Cardiac muscle cell (in vitro differentiated cells and primary cell): ENCODE results near the gene TEP1. TPM values are rescaled to one million over a fixed set of nuclear protein-coding genes. Genes with fewer than 3 reads are reported as not detected.

Experiments
- DNase-seq, 2 donors: peaks; one replicate each; pipeline versions ENCODE4 v3.0.0 to v3.0.0-alpha.2; 2010 to 2017; ENCODE audit warnings: low read depth in 1 of 2, low spot score in 1 of 2
- H3K27ac ChIP-seq: fragments of 200-600 bp; sonication (generic); 2 replicates; pipeline ENCODE4 v1.5.1; 2016
- H3K27me3 ChIP-seq: fragments of 200-600 bp; sonication (generic); 2 replicates; pipeline ENCODE4 v1.6.0; 2016; ENCODE audit warnings: control low read depth
- H3K36me3 ChIP-seq: fragments of 200-600 bp; sonication (generic); 2 replicates; pipeline ENCODE4 v1.5.1; 2016; ENCODE audit warnings: control low read depth
- H3K4me1 ChIP-seq: fragments of 200-600 bp; sonication (generic); 2 replicates; pipeline ENCODE4 v1.8.1; 2017; ENCODE audit warnings: low read depth, mild to moderate bottlenecking, mixed run types
- H3K4me3 ChIP-seq: fragments of 200-600 bp; sonication (generic); 2 replicates; pipeline ENCODE4 v1.5.1; 2016; ENCODE audit warnings: mild to moderate bottlenecking
- H3K9me3 ChIP-seq: fragments of 200-600 bp; sonication (generic); 2 replicates; pipeline ENCODE4 v1.5.1; 2017; ENCODE audit warnings: low read depth, mild to moderate bottlenecking, control low read depth
- polyA plus RNA-seq: library from polyadenylated mRNA; unstranded; fragments of >200 nt; fragmentation: Nextera tagmentation; extraction: Ambion mirVana; gene quantifications from 2 replicates; pipeline ENCODE4 v1.2.1, GENCODE V29; 2016
- total RNA-seq: library from RNA; depleted of rRNA; stranded (reverse); fragments of >200 nt; gene quantifications from 2 replicates; pipeline ENCODE4 v1.2.3, GENCODE V29; 2016
- TF ChIP-seq, protein P1 (sequence below): IDR thresholded peaks from 2 replicates; pipeline ENCODE4 v1.5.1; 2012; ENCODE audit warnings: low read depth, mild to moderate bottlenecking, low read length

The TEP1 gene
- total and polyA plus RNA-seq, 2 experiments from 2014 or later: 5.1 to 8.5 TPM

DNA sequence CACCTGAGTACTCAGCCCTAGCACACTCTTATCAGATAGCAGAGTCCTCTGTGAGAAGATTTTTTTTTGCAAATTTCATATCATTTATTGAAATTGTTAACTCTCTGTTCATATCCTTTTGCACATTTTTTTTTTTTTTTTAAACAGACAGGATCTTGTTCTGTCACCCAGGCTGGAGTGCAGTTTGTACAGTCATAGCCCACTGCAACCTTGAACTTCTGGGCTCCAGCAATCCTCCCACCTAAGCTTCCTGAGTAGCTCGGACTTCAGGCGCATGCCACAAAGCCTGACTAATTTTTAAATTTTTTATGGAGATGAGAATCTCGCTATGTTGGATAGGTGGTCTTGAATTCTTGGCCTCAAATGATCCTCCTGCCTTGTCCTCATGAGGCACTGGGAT is 65.6 kb downstream of the TEP1 start:
- no peak for DNase-seq
- H3K4me3 ChIP-seq: no peak overlapping the region
- no peaks in the 10 kb centered on the region for H3K27me3 ChIP-seq
- H3K4me1 ChIP-seq: no peaks in the 10 kb centered on the region
- H3K9me3 ChIP-seq: no peaks in the 10 kb centered on the region
- peaks cover 44% of the 10 kb centered on the region for H3K36me3 ChIP-seq
- H3K27ac ChIP-seq: no peak overlapping the region
- TF ChIP-seq, protein P1, sequence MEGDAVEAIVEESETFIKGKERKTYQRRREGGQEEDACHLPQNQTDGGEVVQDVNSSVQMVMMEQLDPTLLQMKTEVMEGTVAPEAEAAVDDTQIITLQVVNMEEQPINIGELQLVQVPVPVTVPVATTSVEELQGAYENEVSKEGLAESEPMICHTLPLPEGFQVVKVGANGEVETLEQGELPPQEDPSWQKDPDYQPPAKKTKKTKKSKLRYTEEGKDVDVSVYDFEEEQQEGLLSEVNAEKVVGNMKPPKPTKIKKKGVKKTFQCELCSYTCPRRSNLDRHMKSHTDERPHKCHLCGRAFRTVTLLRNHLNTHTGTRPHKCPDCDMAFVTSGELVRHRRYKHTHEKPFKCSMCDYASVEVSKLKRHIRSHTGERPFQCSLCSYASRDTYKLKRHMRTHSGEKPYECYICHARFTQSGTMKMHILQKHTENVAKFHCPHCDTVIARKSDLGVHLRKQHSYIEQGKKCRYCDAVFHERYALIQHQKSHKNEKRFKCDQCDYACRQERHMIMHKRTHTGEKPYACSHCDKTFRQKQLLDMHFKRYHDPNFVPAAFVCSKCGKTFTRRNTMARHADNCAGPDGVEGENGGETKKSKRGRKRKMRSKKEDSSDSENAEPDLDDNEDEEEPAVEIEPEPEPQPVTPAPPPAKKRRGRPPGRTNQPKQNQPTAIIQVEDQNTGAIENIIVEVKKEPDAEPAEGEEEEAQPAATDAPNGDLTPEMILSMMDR: no peak

DNA sequence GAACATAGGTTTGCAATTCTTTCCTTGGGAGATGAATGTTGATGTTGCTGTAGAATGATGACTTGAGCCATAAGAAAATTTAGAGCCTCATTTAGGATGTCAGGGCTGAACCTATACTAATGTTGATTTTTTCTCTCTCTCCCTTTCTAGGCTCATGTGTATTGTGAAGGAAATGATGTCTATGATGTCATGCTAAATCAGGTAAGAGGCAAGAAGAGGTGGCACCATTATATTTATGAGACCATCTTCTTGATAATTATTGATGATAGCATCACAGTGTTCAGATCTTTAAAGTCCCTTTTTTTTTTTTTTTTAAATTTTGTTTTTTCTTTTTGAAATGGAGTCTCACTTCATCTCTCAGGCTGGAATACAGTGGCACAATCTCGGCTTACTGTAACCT is 66.6 kb downstream of the TEP1 start:
- TF ChIP-seq, protein P1: no peak
- H3K9me3 ChIP-seq: no peaks in the 10 kb centered on the region
- DNase-seq: no peak
- peaks cover 38% of the 10 kb centered on the region for H3K36me3 ChIP-seq
- H3K4me1 ChIP-seq: no peaks in the 10 kb centered on the region
- H3K4me3 ChIP-seq: no peak overlapping the region
- H3K27me3 ChIP-seq: no peaks in the 10 kb centered on the region
- H3K27ac ChIP-seq: no peak overlapping the region

DNA sequence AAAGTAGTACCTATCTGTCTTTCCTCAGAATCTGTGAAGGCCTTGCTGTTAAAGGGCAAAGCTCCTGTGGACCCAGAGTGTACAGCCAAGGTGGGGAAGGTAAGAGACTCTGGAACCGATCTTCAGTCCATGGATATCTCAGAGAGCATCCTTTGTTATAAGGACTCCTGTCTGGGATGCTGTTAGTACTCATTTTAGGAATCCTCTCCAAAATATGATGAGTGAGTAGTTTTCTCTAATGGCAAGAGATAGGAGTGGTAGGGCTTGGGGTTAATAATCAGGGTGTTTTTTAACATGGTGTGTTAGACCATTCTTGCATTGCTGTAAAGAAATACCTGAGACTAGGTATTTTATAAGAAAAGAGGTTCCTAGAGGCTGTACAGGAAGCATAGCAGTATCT is 67.9 kb downstream of the TEP1 start:
- DNase-seq: no peak
- Histone ChIP-seq H3K9me3 (no peaks in the 10 kb centered on the region), H3K4me3 (no peak overlapping the region), H3K4me1 (no peaks in the 10 kb centered on the region), H3K27me3 (no peaks in the 10 kb centered on the region), H3K36me3 (peaks cover 27% of the 10 kb centered on the region), H3K27ac (no peak overlapping the region)
- TF ChIP-seq, protein P1: no peak

DNA sequence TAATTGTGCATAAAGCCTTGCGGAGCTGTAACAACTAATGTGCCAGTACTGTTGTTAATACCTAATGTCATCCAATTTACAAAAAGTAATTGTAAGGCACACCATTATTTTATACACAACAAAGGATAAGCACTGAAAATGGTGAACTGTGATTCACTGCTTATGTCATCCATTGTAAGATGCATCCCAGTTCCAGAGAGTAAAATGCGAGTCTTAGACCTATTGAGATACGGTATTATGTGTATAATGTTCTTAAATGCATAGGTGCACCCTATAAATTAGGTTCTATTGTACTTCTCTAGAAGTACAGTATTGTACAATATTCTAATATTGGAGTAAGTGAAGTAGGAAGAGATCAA is 69.5 kb downstream of the TEP1 start:
- Histone ChIP-seq H3K4me1 (no peaks in the 10 kb centered on the region), H3K9me3 (no peaks in the 10 kb centered on the region)
- TF ChIP-seq, protein P1: no peak

DNA sequence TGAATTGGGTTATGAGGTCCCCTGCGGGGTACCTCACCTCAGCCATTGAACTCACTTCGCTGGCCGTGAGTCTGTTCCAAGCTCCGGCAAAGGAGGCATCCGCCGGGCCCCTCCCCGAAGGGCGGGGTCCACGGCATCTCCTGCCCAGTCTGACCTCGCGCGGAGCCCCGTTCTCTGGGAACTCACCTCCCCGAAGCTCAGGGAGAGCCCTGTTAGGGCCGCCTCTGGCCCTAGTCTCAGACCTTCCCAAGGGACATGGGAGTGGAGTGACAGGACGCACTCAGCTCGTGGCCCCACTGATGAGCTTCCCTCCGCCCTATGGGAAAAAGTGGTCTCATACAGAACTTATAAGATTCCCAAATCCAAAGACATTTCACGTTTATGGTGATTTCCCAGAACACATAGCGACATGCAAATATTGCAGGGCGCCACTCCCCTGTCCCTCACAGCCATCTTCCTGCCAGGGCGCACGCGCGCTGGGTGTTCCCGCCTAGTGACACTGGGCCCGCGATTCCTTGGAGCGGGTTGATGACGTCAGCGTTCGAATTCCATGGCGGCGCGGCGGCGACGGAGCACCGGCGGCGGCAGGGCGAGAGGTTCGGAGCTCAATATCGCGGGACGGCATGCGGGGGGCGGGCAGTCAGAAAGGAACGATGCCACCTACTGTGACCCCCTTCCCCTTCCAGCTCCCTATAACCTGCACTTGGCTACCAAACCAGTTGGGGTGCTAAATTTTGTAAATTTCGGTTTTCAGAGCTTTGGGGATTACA is 70.0 kb downstream of the TEP1 start, which contains the start of gene PARP2:
Gene PARP2 (plus strand): TSS at position 544 of the 770 bp plus-strand sequence. CDS start 7 bp downstream, at position 551.
- Histone ChIP-seq H3K36me3 (peaks cover 11% of the 10 kb centered on the region), H3K27me3 (no peaks in the 10 kb centered on the region), H3K27ac (peak within 1 kb of the TSS; percentile 99), H3K4me1 (no peaks in the 10 kb centered on the region), H3K4me3 (peak within 1 kb of the TSS; percentile 66), H3K9me3 (no peaks in the 10 kb centered on the region)
- peak; percentile 100 for DNase-seq
- TF ChIP-seq, protein P1: no peak

More for the DNA sequence above, 69.5 kb downstream of the TEP1 start:
- Histone ChIP-seq H3K27ac (peak overlapping the region; percentile 90), H3K36me3 (peaks cover 14% of the 10 kb centered on the region), H3K4me3 (peak overlapping the region; percentile 66), H3K27me3 (no peaks in the 10 kb centered on the region)
- DNase-seq: peak in 1 of 2 donors; percentile 40
